ENCODE data around the gene TMEM30A.

GRCh38 chr6:75235271-75235670, 49.3 kb downstream of the TMEM30A start:
- TF ChIP-seq CTCF (IDR thresholded peaks at IDR 0.05): no peak
- no peak for TF ChIP-seq POLR2A (IDR thresholded peaks at IDR 0.05)

Data from testis (tissue), 2 donors.